Right atrium auricular region (tissue), 2 donors: ENCODE results near the gene CAMK4. TPM values are rescaled to one million over a fixed set of nuclear protein-coding genes. Genes with fewer than 3 reads are reported as not detected.

Experiments
- DNase-seq: peaks from one replicate; pipeline ENCODE4 v3.0.0-alpha.2; 2019; ENCODE audit warnings: low spot score
- H3K27ac ChIP-seq, 2 donors: fragments of 200-600 bp; sonication (generic); 1 replicate in 1 of 2; 2 replicates in 1 of 2; pipeline ENCODE4 v1.5.1; 2016 to 2019
- H3K27me3 ChIP-seq, 2 donors: fragments of 200-600 bp; sonication (generic); one replicate each; pipeline versions ENCODE4 v1.5.1 to v1.6.0; 2017 to 2019
- H3K36me3 ChIP-seq: fragments of 200-600 bp; sonication (generic); one replicate; pipeline ENCODE4 v1.5.1; 2016
- H3K4me1 ChIP-seq, 2 donors: fragments of 200-600 bp; sonication (generic); one replicate each; pipeline versions ENCODE4 v1.5.1 to v1.6.0; 2017 to 2019
- H3K4me3 ChIP-seq, 2 donors: fragments of 200-600 bp; sonication (generic); 1 replicate in 1 of 2; 2 replicates in 1 of 2; pipeline ENCODE4 v1.5.1; 2017 to 2019; ENCODE audit warnings: mild to moderate bottlenecking in 1 of 2, moderate library complexity in 1 of 2
- H3K9me3 ChIP-seq, 2 donors: fragments of 200-600 bp; sonication (generic); one replicate each; pipeline ENCODE4 v1.5.1; 2019
- total RNA-seq, 2 donors: library from RNA; depleted of rRNA; stranded (reverse); fragments of >200 nt; gene quantifications; one replicate each; pipeline ENCODE4 v1.1.0, GENCODE V29; 2016
- TF ChIP-seq, protein P1 (sequence below), 2 donors: fragments of 200-600 bp; sonication (generic); IDR thresholded peaks; one replicate each; pipeline ENCODE4 v1.5.1; 2019; ENCODE audit warnings: antibody characterized with exemption in 2 of 2

Gene CAMK4
- total RNA-seq, 2 donors from 2014 or later, result 0.11 to 0.67 TPM

DNA sequence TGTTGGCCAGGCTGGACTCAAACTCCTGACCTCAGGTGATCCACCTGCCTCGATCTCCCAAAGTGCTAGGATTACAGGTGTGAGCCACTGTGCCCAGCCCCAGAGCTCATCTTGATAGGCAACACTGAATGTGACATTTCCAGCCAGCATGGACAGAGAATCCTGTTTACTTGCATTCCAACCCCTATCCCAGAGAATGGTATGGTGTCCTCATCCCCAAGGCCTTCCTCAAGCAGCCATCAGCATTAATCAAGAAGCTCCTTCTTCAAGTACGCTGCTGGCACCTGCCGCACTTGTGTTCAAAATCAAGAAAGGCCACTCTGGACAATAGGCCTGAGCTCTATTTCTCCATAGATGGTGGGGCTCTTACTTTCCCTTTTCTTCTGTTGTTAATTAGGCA, 247.9 kb downstream of the CAMK4 start:
- no peaks in the 10 kb centered on the region for H3K4me1 ChIP-seq
- no peak for DNase-seq

DNA sequence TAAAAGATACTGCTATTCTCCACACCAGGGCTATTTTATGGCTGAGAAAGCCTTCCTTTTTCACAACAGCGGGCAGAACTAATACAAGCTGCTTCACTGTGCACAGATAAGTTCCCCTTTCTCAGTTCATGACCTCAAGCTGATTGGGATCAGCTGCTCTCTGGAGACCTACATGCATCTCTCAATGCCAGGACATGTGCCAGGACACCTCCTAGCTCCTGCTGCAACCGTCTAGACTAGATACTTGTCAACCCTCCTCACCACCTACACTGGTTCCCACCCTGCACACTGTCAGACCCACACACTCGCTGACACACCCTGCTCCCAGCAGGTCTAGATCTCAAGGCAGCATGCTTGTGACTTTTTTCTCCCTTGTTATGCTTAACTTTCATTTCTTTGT, 248.4 kb downstream of the CAMK4 start:
- TF ChIP-seq, protein P1, sequence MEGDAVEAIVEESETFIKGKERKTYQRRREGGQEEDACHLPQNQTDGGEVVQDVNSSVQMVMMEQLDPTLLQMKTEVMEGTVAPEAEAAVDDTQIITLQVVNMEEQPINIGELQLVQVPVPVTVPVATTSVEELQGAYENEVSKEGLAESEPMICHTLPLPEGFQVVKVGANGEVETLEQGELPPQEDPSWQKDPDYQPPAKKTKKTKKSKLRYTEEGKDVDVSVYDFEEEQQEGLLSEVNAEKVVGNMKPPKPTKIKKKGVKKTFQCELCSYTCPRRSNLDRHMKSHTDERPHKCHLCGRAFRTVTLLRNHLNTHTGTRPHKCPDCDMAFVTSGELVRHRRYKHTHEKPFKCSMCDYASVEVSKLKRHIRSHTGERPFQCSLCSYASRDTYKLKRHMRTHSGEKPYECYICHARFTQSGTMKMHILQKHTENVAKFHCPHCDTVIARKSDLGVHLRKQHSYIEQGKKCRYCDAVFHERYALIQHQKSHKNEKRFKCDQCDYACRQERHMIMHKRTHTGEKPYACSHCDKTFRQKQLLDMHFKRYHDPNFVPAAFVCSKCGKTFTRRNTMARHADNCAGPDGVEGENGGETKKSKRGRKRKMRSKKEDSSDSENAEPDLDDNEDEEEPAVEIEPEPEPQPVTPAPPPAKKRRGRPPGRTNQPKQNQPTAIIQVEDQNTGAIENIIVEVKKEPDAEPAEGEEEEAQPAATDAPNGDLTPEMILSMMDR (IDR thresholded peaks at IDR 0.05), result no peak
- no peaks in the 10 kb centered on the region for H3K36me3 ChIP-seq
- no peaks in the 10 kb centered on the region for H3K4me1 ChIP-seq
- H3K4me3 ChIP-seq, result no peak overlapping the region
- H3K9me3 ChIP-seq, result no peaks in the 10 kb centered on the region
- no peaks in the 10 kb centered on the region for H3K27me3 ChIP-seq
- no peak overlapping the region for H3K27ac ChIP-seq
- DNase-seq, result no peak

More for the DNA sequence above, 247.9 kb downstream of the CAMK4 start:
- Histone ChIP-seq H3K4me3 (no peak overlapping the region), H3K36me3 (no peaks in the 10 kb centered on the region), H3K27me3 (no peaks in the 10 kb centered on the region), H3K27ac (no peak overlapping the region), H3K9me3 (no peaks in the 10 kb centered on the region)
- TF ChIP-seq, protein P1 (IDR thresholded peaks at IDR 0.05), result no peak

DNA sequence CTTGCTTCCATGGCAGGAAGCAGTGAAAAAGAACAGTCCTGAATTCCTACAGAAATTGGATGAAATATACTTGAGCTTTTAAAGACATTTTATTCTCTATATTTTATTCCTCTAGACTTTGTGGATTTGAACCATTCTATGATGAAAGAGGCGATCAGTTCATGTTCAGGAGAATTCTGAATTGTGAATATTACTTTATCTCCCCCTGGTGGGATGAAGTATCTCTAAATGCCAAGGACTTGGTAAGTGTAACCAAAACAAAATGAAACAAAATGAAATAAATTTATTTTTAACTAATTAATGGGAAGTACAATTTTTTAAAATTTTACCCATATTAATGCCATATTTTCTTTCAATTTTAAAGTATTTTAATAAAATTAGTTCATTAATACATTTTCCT, 254.1 kb downstream of the CAMK4 start:
- Histone ChIP-seq H3K36me3 (no peaks in the 10 kb centered on the region), H3K4me3 (no peak overlapping the region), H3K27ac (no peak overlapping the region), H3K9me3 (no peaks in the 10 kb centered on the region), H3K27me3 (no peaks in the 10 kb centered on the region), H3K4me1 (no peaks in the 10 kb centered on the region)
- DNase-seq, result no peak
- TF ChIP-seq, protein P1 (IDR thresholded peaks at IDR 0.05), result no peak

DNA sequence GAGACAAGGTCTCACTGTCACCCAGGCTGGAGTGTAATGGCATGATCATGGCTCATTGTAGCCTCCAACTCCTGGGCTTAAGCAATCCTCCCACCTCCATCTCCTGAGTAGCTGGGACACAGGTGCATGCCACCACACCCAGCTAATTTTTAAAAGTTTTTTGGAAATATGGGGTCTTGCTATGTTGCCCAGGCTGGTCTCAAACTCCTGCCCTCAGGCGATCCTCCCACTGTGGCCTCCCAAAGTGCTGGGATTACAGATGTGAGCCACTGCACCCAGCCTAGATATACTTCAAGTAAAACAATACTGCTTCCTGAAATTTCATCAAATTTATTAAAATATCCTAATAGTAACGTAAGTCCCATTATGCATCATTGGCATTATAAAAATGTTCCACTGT, 254.7 kb downstream of the CAMK4 start:
- DNase-seq, result no peak
- Histone ChIP-seq H3K9me3 (no peaks in the 10 kb centered on the region), H3K4me3 (no peak overlapping the region), H3K4me1 (no peaks in the 10 kb centered on the region), H3K27ac (no peak overlapping the region), H3K27me3 (no peaks in the 10 kb centered on the region), H3K36me3 (no peaks in the 10 kb centered on the region)
- TF ChIP-seq, protein P1 (IDR thresholded peaks at IDR 0.05), result no peak

DNA sequence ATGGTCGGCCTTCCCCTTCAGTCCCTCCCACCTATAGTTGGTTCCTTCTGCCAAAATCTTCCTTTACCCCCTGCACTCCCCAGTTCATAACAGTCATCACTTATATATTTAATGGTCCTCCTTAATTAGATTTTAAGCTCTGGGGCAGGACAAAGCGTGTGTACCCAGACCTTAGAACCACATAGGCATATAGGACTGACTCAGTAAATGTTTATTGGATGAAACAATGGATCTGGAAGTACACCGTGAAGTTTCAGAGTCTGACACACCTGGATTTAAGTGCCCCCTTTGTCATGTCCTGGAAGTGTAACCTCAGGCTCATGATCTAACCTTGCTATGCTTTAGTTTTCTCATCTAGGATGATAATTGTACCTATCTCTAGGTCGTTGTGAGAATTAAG, 256.2 kb downstream of the CAMK4 start:
- Histone ChIP-seq H3K4me3 (no peak overlapping the region), H3K4me1 (no peaks in the 10 kb centered on the region), H3K36me3 (no peaks in the 10 kb centered on the region), H3K9me3 (no peaks in the 10 kb centered on the region), H3K27ac (no peak overlapping the region), H3K27me3 (no peaks in the 10 kb centered on the region)
- TF ChIP-seq, protein P1 (IDR thresholded peaks at IDR 0.05), result no peak
- DNase-seq, result no peak

DNA sequence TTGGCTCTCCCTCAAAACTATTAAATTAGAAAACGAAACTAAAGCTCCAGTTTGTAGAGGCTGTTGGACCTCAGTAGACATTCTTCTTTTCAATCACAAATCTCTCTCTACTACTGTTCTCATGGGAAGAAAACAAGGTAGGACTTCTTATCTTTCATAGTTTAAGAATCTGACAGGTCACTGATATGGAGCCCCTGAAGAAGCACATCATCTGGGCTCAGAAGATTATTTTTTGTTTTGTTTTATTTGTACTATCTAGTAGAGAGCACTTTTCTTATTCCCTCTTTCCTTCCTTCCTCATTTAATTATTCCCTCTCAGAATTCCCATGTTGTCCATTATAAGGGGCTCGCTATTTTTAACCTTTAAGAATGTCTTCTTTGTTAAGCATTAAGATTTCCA, 261.9 kb downstream of the CAMK4 start:
- no peaks in the 10 kb centered on the region for H3K4me1 ChIP-seq
- DNase-seq, result no peak
- no peak overlapping the region for H3K4me3 ChIP-seq
- no peak overlapping the region for H3K27ac ChIP-seq
- no peaks in the 10 kb centered on the region for H3K9me3 ChIP-seq
- no peaks in the 10 kb centered on the region for H3K36me3 ChIP-seq
- TF ChIP-seq, protein P1 (IDR thresholded peaks at IDR 0.05), result no peak
- H3K27me3 ChIP-seq, result no peaks in the 10 kb centered on the region
